ENCODE data around the gene BHMT2.

DNA sequence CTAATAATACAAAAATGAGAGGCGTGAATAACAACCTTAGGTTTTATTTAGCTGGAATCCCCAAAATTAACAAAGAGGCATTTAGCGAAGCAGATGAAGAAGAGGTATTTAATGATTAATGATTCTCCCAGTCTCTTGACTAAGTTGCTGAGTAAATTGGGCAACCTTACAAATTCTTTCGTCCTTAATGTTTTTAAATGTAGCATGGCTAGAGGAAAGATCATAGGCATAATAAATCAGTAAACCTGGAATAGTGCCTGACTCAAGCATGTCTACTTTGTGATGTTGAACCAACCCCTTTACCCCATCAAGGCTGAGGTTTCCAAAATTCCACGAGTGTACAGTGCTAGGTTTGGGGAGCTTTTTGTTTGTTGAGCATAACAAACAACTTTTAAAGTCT, 49.9 kb downstream of the BHMT2 start:
- no peak for TF ChIP-seq POLR2A (IDR thresholded peaks at IDR 0.05)
- TF ChIP-seq, protein P1, sequence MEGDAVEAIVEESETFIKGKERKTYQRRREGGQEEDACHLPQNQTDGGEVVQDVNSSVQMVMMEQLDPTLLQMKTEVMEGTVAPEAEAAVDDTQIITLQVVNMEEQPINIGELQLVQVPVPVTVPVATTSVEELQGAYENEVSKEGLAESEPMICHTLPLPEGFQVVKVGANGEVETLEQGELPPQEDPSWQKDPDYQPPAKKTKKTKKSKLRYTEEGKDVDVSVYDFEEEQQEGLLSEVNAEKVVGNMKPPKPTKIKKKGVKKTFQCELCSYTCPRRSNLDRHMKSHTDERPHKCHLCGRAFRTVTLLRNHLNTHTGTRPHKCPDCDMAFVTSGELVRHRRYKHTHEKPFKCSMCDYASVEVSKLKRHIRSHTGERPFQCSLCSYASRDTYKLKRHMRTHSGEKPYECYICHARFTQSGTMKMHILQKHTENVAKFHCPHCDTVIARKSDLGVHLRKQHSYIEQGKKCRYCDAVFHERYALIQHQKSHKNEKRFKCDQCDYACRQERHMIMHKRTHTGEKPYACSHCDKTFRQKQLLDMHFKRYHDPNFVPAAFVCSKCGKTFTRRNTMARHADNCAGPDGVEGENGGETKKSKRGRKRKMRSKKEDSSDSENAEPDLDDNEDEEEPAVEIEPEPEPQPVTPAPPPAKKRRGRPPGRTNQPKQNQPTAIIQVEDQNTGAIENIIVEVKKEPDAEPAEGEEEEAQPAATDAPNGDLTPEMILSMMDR (IDR thresholded peaks at IDR 0.05) = no peak

Measured in testis (tissue), 2 donors.